Fibroblast of mammary gland (primary cell): ENCODE data around the gene S100A10.
A peak's percentile ranks its signal among the peaks of the same experiment; 100 is the strongest.

Experiments used
- DNase-seq: peaks from one replicate; pipeline ENCODE4 v3.0.0-alpha.2; 2010; ENCODE audit warnings: low read depth
- H3K4me3 ChIP-seq: 2 replicates; pipeline ENCODE4 v1.5.1; 2011; ENCODE audit warnings: low read depth, mild to moderate bottlenecking, low read length, moderate library complexity; ENCODE audit not compliant: control insufficient read depth
- TF ChIP-seq, protein P1 (sequence below): conservative IDR thresholded peaks from 2 replicates; pipeline ENCODE4 v1.5.1; 2011; ENCODE audit warnings: low read depth, low read length, inconsistent platforms; ENCODE audit not compliant: control insufficient read depth, insufficient read depth

The S100A10 gene

DNA sequence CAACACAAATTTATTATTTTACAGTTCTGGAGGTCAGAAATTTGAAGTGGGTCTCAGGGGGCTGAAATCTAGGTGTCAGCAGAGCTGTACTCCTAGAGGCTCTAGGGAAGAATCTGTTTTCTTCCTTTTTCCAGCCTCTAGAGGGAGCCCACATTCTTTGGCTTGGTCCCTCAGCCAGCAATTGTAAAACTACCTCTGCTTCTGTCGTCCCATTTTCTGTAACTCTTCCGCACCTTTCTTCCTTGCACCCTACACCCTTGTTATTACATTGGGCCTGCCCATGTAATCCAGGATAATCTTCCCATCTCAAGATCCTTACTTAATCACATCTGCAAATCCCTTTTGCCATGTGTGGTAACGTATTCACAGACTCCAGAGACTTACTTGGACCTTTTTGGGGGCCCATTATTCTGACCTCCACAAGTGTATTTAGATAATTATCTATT lies 59.6 kb downstream of the S100A10 start:
- H3K4me3 ChIP-seq = no peak overlapping the region
- peak; percentile 68 for DNase-seq
- TF ChIP-seq, protein P1, sequence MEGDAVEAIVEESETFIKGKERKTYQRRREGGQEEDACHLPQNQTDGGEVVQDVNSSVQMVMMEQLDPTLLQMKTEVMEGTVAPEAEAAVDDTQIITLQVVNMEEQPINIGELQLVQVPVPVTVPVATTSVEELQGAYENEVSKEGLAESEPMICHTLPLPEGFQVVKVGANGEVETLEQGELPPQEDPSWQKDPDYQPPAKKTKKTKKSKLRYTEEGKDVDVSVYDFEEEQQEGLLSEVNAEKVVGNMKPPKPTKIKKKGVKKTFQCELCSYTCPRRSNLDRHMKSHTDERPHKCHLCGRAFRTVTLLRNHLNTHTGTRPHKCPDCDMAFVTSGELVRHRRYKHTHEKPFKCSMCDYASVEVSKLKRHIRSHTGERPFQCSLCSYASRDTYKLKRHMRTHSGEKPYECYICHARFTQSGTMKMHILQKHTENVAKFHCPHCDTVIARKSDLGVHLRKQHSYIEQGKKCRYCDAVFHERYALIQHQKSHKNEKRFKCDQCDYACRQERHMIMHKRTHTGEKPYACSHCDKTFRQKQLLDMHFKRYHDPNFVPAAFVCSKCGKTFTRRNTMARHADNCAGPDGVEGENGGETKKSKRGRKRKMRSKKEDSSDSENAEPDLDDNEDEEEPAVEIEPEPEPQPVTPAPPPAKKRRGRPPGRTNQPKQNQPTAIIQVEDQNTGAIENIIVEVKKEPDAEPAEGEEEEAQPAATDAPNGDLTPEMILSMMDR = peak; percentile 94
